ENCODE measurements around the gene FUT2.
"Not testable (repeated sequence)": the region's sequence is repeated elsewhere in the genome, so short reads cannot be mapped to it uniquely, and the experiment has no call there.

FUT2 gene

GRCh38 chr19:48695743-48696352 is at the start of gene FUT2:
Gene FUT2 (plus strand): TSS chr19:48695971. CDS start chr19:48702957, 6,986 bp downstream.
- no peak for DNase-seq (ENCODE audit: low read depth)

GRCh38 chr19:48646001-48646721 is 49.6 kb upstream of the FUT2 start, which contains the start of gene CA11:
Gene CA11 (minus strand): TSS chr19:48646187. CDS start chr19:48645632, 555 bp downstream.
- DNase-seq (ENCODE audit: low read depth): peak; percentile 87

- no peak for DNase-seq (ENCODE audit: low read depth)
Measured at GRCh38 chr19:48646722-48647216, 49.0 kb upstream of the FUT2 start.

- no peak for DNase-seq (ENCODE audit: low read depth)
Measured at GRCh38 chr19:48648134-48648533, 47.6 kb upstream of the FUT2 start.

GRCh38 chr19:48650974-48651682 is 44.6 kb upstream of the FUT2 start:
- DNase-seq (ENCODE audit: low read depth): no peak

GRCh38 chr19:48651683-48652048 is 44.1 kb upstream of the FUT2 start:
- no peak for DNase-seq (ENCODE audit: low read depth)

GRCh38 chr19:48654299-48655059 is 41.3 kb upstream of the FUT2 start:
- DNase-seq (ENCODE audit: low read depth): no peak

- no peak for DNase-seq (ENCODE audit: low read depth)
Measured at GRCh38 chr19:48656840-48657474, 38.8 kb upstream of the FUT2 start.

GRCh38 chr19:48657828-48658227 is 37.9 kb upstream of the FUT2 start:
- not testable (repeated sequence) for DNase-seq (ENCODE audit: low read depth)

- no peak for DNase-seq (ENCODE audit: low read depth)
Measured at GRCh38 chr19:48658483-48658882, 37.3 kb upstream of the FUT2 start.

GRCh38 chr19:48659768-48660167 is 36.0 kb upstream of the FUT2 start:
- DNase-seq (ENCODE audit: low read depth): no peak

GRCh38 chr19:48660852-48661710 is 34.7 kb upstream of the FUT2 start:
- DNase-seq (ENCODE audit: low read depth): peak; percentile 61

GRCh38 chr19:48661711-48662090 is 34.1 kb upstream of the FUT2 start:
- no peak for DNase-seq (ENCODE audit: low read depth)

GRCh38 chr19:48663667-48664066 is 32.1 kb upstream of the FUT2 start:
- DNase-seq (ENCODE audit: low read depth): no peak

- no peak for DNase-seq (ENCODE audit: low read depth)
Measured at GRCh38 chr19:48664476-48664875, 31.3 kb upstream of the FUT2 start.

GRCh38 chr19:48665786-48666185 is 30.0 kb upstream of the FUT2 start:
- no peak for DNase-seq (ENCODE audit: low read depth)

GRCh38 chr19:48668332-48668731 is 27.4 kb upstream of the FUT2 start:
- no peak for DNase-seq (ENCODE audit: low read depth)

- no peak for DNase-seq (ENCODE audit: low read depth)
Measured at GRCh38 chr19:48668761-48669160, 27.0 kb upstream of the FUT2 start.

- no peak for DNase-seq (ENCODE audit: low read depth)
Measured at GRCh38 chr19:48669903-48670668, 25.7 kb upstream of the FUT2 start.

Data from activated T-cell treated with anti-CD3 and anti-CD28 coated beads for 1 hour (primary cell).